Mucosa of descending colon (tissue), 3 donors: ENCODE results near the gene COBL. TPM values are rescaled to one million over a fixed set of nuclear protein-coding genes. Genes with fewer than 3 reads are reported as not detected.

Source experiments
- ATAC-seq: fragments of 200-7000 bp; cut with Tn5 transposase; one replicate; pipeline ENCODE4 v1.9.1; 2020; ENCODE audit warnings: mild to moderate bottlenecking, moderate library complexity
- DNase-seq, 3 donors: peaks; one replicate each; pipeline ENCODE4 v3.0.0-alpha.2; 2020
- H3K36me3 ChIP-seq: fragments of 200-600 bp; one replicate; pipeline ENCODE4 v1.8.0; 2021; ENCODE audit warnings: low read depth, mild to moderate bottlenecking
- H3K4me1 ChIP-seq: fragments of 200-600 bp; one replicate; pipeline ENCODE4 v1.8.0; 2021; ENCODE audit warnings: low read depth, mild to moderate bottlenecking
- H3K4me3 ChIP-seq: fragments of 200-600 bp; one replicate; pipeline ENCODE4 v1.8.0; 2021; ENCODE audit warnings: mild to moderate bottlenecking
- H3K9me3 ChIP-seq: fragments of 200-600 bp; one replicate; pipeline ENCODE4 v1.8.0; 2021; ENCODE audit warnings: mild to moderate bottlenecking
- intact Hi-C, 2 donors: fragments of 100-400 bp; cut with DNase I in 1 of 2; cut with micrococcal nuclease in 1 of 2; formaldehyde crosslinking; loops; one replicate each; pipeline versions ENCODE4 v1.11.0 to v1.11.1; 2022; cut with DNase I, micrococcal nuclease
- total RNA-seq, 3 donors: library from RNA; stranded (reverse); fragmentation: NEBNext Ultra II Directional in 2 of 3; extraction: Animal tissue kit (Norgen Biotek cat#: 25700) in 2 of 3; gene quantifications; one replicate each; pipeline versions ENCODE4 v1.2.1 to v1.2.4, GENCODE V29; 2021 to 2023
- TF ChIP-seq, protein P1 (sequence below): fragments of 200-600 bp; IDR thresholded peaks from one replicate; pipeline ENCODE4 v1.8.0; 2022; ENCODE audit warnings: antibody characterized with exemption, mild to moderate bottlenecking
- donor health status: DM: no; HTN: no; CAD: no; lungs with moderate emphysema.
- donor health status: DM: no; HTN: no; CAD: no.
- donor health status: DM: no; HTN: yes; CAD: no.

COBL gene
- total RNA-seq, 3 donors from 2014 or later = 48.6 to 91.8 (median 56.6) TPM

DNA sequence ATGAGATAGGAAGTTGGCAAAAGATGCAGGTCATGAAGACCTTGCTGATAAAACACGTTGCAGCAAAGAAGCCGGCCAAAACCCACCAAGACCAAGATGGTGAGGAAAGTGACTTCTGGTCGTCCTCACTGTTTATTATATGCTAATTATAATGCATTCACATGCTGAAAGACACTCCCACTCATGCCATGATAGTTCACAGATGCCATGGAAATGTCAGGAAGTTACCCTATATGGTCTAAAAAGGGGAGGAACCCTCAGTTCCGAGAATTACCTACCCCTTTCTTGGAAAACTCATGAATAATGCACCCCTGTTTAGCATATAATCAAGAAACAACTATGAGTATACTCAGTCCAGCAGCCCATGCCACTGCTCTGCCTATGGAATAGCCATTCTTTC lies 331.5 kb downstream of the COBL start:
- H3K4me1 ChIP-seq = no peaks in the 10 kb centered on the region
- H3K4me3 ChIP-seq = no peak overlapping the region
- H3K9me3 ChIP-seq = no peaks in the 10 kb centered on the region
- no peak for ATAC-seq
- H3K36me3 ChIP-seq = no peaks in the 10 kb centered on the region
- DNase-seq = no peak
- intact Hi-C loops = no loop called here
- TF ChIP-seq, protein P1, sequence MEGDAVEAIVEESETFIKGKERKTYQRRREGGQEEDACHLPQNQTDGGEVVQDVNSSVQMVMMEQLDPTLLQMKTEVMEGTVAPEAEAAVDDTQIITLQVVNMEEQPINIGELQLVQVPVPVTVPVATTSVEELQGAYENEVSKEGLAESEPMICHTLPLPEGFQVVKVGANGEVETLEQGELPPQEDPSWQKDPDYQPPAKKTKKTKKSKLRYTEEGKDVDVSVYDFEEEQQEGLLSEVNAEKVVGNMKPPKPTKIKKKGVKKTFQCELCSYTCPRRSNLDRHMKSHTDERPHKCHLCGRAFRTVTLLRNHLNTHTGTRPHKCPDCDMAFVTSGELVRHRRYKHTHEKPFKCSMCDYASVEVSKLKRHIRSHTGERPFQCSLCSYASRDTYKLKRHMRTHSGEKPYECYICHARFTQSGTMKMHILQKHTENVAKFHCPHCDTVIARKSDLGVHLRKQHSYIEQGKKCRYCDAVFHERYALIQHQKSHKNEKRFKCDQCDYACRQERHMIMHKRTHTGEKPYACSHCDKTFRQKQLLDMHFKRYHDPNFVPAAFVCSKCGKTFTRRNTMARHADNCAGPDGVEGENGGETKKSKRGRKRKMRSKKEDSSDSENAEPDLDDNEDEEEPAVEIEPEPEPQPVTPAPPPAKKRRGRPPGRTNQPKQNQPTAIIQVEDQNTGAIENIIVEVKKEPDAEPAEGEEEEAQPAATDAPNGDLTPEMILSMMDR = no peak

DNA sequence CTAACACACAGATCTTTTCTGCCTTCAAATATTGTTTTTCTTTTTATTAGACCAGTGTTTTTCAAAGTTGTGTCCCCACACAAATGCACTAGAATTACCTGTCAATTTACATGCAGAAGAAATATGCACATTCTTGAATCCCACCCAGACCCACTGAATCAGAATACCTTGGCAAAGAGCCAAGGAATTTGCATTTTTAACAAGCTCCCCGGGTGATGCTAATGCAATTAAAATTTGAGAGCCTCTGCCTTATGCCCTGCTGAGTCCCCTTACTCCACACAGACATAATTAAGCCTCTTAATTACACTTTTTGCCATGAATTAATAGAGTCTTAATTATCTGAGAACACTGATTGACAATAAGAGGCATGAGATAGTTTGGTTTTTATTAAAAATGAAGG lies 332.8 kb downstream of the COBL start:
- TF ChIP-seq, protein P1 = no peak
- ATAC-seq (no peak), DNase-seq (no peak)
- no peaks in the 10 kb centered on the region for H3K9me3 ChIP-seq
- no peaks in the 10 kb centered on the region for H3K4me1 ChIP-seq
- intact Hi-C loops = no loop called here
- H3K4me3 ChIP-seq = no peak overlapping the region
- no peaks in the 10 kb centered on the region for H3K36me3 ChIP-seq

DNA sequence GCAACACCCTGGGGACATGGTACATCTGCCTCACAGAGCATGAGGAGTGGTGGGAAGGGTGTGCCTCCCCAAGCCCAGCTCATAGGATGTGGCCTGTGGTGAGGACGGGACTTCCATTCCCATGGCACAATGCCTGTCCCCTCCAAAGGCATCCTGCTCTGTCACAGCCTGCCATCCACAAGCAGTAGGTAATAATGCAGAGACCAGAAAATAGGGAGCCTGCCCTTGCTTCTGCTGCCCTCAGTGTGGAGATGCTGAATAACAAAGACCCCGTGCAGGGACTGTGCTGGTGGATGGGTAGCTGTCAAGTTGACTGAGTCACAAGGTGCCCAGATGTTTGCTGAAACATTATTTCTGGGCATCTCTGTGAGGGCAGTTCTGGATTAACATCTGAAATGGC lies 334.0 kb downstream of the COBL start:
- Histone ChIP-seq H3K4me1 (no peaks in the 10 kb centered on the region), H3K36me3 (no peaks in the 10 kb centered on the region), H3K4me3 (no peak overlapping the region), H3K9me3 (no peaks in the 10 kb centered on the region)
- intact Hi-C loops = no loop called here
- no peak for DNase-seq
- ATAC-seq = no peak
- TF ChIP-seq, protein P1 = no peak

DNA sequence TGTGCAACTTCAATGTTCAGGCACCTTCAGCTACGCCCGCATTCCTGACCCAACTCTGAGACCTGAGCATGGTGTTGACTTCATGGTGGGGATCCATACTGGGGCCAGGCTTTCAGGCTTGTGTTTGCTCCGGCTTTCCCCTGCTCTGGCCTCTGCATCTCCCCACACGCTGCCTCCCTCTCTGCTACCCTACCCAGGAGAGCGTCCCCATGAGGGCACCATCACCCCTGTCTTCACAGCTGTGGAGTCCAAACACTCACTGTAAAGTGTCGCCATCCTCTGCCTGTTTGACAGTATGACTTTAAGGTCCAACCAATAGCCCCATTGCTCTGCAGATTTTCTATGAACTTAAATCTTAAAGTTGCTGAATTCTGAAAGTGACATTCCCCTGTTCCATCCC lies 334.9 kb downstream of the COBL start:
- Histone ChIP-seq H3K4me3 (no peak overlapping the region), H3K36me3 (no peaks in the 10 kb centered on the region), H3K4me1 (no peaks in the 10 kb centered on the region), H3K9me3 (no peaks in the 10 kb centered on the region)
- ATAC-seq = no peak
- DNase-seq = no peak
- TF ChIP-seq, protein P1 = no peak
- intact Hi-C loops = no loop called here

DNA sequence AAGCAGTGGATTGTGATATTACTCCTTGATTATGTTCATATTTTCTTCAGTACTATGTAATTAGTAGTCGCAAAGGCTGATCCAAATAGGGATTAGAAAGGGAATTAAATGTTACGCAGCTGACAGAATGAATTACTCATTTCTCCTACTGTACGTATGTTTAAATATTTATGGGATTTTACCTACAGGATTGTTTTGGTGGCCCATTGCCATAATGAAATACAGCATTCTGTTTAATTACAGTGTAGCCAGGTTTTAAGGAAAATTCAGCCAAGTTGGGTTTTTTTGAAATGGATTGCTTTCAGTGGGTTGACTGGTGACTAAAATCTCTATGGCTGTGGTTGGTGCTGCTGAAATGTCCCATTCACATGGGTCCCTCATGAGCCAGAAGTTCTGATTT lies 336.2 kb downstream of the COBL start:
- no peak overlapping the region for H3K4me3 ChIP-seq
- H3K4me1 ChIP-seq = no peaks in the 10 kb centered on the region
- DNase-seq (no peak), ATAC-seq (no peak)
- H3K9me3 ChIP-seq = no peaks in the 10 kb centered on the region
- H3K36me3 ChIP-seq = no peaks in the 10 kb centered on the region
- TF ChIP-seq, protein P1 = no peak
- intact Hi-C loops = no loop called here

DNA sequence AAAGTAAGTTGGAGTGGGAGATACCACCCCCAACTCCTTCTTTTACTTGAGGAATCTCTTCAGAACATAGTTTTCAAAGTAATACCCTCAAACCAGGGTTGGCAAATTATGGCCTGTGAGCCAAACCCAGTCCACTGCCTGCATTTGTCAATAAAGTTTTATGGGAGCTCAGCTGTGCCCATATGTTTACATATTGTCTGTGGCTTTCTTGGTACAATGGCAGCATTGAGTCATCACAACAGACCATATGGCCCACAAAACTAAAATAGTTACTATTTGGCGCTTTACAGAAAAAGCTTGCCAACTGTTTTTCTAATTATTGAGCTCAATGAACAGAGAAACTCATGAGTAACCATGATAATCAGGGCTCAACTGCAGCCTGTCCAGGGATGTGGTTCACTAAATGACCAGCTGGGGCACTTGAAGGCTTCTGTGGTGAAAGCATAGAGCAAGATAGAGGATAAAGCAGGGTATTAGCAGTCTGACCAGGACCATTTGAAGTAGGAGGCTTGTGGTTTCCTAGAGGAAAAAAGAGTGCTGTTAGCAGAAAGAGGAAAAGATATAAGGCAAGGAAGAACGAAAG lies 337.9 kb downstream of the COBL start:
- TF ChIP-seq, protein P1 = no peak
- DNase-seq = no peak
- intact Hi-C loops = no loop called here
- ATAC-seq = peak; percentile 84
- H3K36me3 ChIP-seq = no peaks in the 10 kb centered on the region
- H3K4me1 ChIP-seq = no peaks in the 10 kb centered on the region
- H3K9me3 ChIP-seq = no peaks in the 10 kb centered on the region
- no peak overlapping the region for H3K4me3 ChIP-seq
